T follicular helper cell (primary cell): ENCODE measurements around the gene SEC62.
A peak's percentile ranks its signal among the peaks of the same experiment; 100 is the strongest.

Experiments
- DNase-seq: peaks from one replicate; pipeline ENCODE4 v3.0.0-alpha.2; 2020; ENCODE audit warnings: low read depth
- total RNA-seq, 2 experiments: gene quantifications; one replicate each; lab custom pipeline; 2026; lab: John Stamatoyannopoulos, UW

SEC62 gene
- 134 to 157 reads per million in 2 experiments for total RNA-seq

- peak; percentile 93 for DNase-seq
Observed at GRCh38 chr3:169966428-169966950, at the start of gene SEC62. Gene SEC62, plus strand, starts transcription at chr3:169966807. Its CDS starts 16 bp downstream, at chr3:169966823.

GRCh38 chr3:169923189-169923588 lies 43.4 kb upstream of the SEC62 start:
- DNase-seq, result no peak

- DNase-seq, result no peak
Observed at GRCh38 chr3:169923831-169924230, 42.8 kb upstream of the SEC62 start.

GRCh38 chr3:169929830-169930519 lies 36.6 kb upstream of the SEC62 start:
- DNase-seq, result no peak

GRCh38 chr3:169930843-169931242 lies 35.8 kb upstream of the SEC62 start:
- DNase-seq, result no peak

- DNase-seq, result no peak
Observed at GRCh38 chr3:169931747-169932520, 34.7 kb upstream of the SEC62 start.

- no peak for DNase-seq
Observed at GRCh38 chr3:169939320-169939719, 27.3 kb upstream of the SEC62 start.

- DNase-seq, result no peak
Observed at GRCh38 chr3:169939751-169940150, 26.9 kb upstream of the SEC62 start.

GRCh38 chr3:169940470-169941181 lies 26.0 kb upstream of the SEC62 start:
- no peak for DNase-seq

- DNase-seq, result no peak
Observed at GRCh38 chr3:169945313-169945712, 21.3 kb upstream of the SEC62 start.

GRCh38 chr3:169946336-169946735 lies 20.3 kb upstream of the SEC62 start:
- DNase-seq, result no peak

GRCh38 chr3:169948559-169949448 lies 17.8 kb upstream of the SEC62 start:
- DNase-seq, result no peak

GRCh38 chr3:169952045-169952444 lies 14.6 kb upstream of the SEC62 start:
- no peak for DNase-seq

GRCh38 chr3:169953462-169954141 lies 13.0 kb upstream of the SEC62 start:
- DNase-seq, result no peak

GRCh38 chr3:169954142-169954756 lies 12.4 kb upstream of the SEC62 start:
- DNase-seq, result no peak

- no peak for DNase-seq
Observed at GRCh38 chr3:169955406-169955805, 11.2 kb upstream of the SEC62 start.

- no peak for DNase-seq
Observed at GRCh38 chr3:169964176-169964575, 2.4 kb upstream of the SEC62 start.

- DNase-seq, result peak; percentile 6
Observed at GRCh38 chr3:169965562-169966427, 812 bp upstream of the SEC62 start.
